Lower leg skin (tissue), 3 donors: ENCODE data around the gene NPTN.

Experiments
- POLR2A ChIP-seq, 2 donors: fragments of 450-650 bp; IDR thresholded peaks; one replicate each; pipeline ENCODE4 v1.6.1; 2016 to 2017; ENCODE audit warnings: antibody characterized with exemption in 2 of 2, mild to moderate bottlenecking in 1 of 2, moderate library complexity in 1 of 2
- TF ChIP-seq, protein P1 (sequence below), 3 donors: fragments of 450-650 bp; IDR thresholded peaks; one replicate each; pipeline ENCODE4 v1.5.1; 2016; ENCODE audit warnings: antibody characterized with exemption in 3 of 3, mild to moderate bottlenecking in 3 of 3, moderate library complexity in 2 of 3

DNA sequence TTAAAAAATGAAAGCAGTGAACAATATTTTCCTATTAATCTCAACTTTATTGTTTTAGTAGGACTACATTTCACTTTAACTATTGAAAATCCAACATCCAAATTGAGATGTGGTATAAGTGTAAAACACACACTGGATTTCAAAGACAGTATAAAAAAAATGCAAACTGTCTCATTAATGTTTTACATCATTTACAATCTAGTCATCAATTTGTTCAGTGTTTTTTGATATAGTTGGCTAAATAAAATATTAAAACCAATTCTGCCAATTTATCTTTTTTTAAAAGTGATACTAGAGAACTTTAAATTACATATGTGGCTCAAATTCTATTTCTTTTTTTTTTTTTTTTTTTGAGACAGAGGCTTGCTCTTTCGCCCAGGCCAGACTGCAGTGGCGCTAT lies 95.1 kb downstream of the NPTN start:
- TF ChIP-seq, protein P1, sequence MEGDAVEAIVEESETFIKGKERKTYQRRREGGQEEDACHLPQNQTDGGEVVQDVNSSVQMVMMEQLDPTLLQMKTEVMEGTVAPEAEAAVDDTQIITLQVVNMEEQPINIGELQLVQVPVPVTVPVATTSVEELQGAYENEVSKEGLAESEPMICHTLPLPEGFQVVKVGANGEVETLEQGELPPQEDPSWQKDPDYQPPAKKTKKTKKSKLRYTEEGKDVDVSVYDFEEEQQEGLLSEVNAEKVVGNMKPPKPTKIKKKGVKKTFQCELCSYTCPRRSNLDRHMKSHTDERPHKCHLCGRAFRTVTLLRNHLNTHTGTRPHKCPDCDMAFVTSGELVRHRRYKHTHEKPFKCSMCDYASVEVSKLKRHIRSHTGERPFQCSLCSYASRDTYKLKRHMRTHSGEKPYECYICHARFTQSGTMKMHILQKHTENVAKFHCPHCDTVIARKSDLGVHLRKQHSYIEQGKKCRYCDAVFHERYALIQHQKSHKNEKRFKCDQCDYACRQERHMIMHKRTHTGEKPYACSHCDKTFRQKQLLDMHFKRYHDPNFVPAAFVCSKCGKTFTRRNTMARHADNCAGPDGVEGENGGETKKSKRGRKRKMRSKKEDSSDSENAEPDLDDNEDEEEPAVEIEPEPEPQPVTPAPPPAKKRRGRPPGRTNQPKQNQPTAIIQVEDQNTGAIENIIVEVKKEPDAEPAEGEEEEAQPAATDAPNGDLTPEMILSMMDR (IDR thresholded peaks at IDR 0.05), result no peak
- no peak for TF ChIP-seq POLR2A (IDR thresholded peaks at IDR 0.05)
